Esophagus squamous epithelium (tissue), 5 donors: Measurements from ENCODE around the gene CLCNKA. TPM values are rescaled to one million over a fixed set of nuclear protein-coding genes. Genes with fewer than 3 reads are reported as not detected.
A peak's percentile ranks its signal among the peaks of the same experiment; 100 is the strongest.
"Not testable (repeated sequence)": the region's sequence is repeated elsewhere in the genome, so short reads cannot be mapped to it uniquely, and the experiment has no call there.

Experiments
- DNase-seq: peaks from one replicate; lab custom pipeline; 2025; lab: John Stamatoyannopoulos, UW
- H3K27ac ChIP-seq, 4 donors: fragments of 200-600 bp; sonication (generic); one replicate each; pipeline ENCODE4 v1.5.1; 2016 to 2019; ENCODE audit warnings: mild to moderate bottlenecking in 1 of 4
- H3K27me3 ChIP-seq, 4 donors: fragments of 200-600 bp; sonication (generic); 1 replicate in 3 of 4; 2 replicates in 1 of 4; pipeline versions ENCODE4 v1.5.1 to v1.6.0; 2017 to 2021; ENCODE audit warnings: antibody characterized with exemption in 1 of 4
- H3K36me3 ChIP-seq, 3 donors: fragments of 200-600 bp; sonication (generic); one replicate each; pipeline ENCODE4 v1.5.1; 2016 to 2019
- H3K4me1 ChIP-seq, 3 donors: fragments of 200-600 bp; sonication (generic); one replicate each; pipeline ENCODE4 v1.5.1; 2017 to 2019
- H3K4me3 ChIP-seq, 4 donors: fragments of 200-600 bp; sonication (generic); 1 replicate in 3 of 4; 2 replicates in 1 of 4; pipeline ENCODE4 v1.5.1; 2016 to 2019; ENCODE audit warnings: mild to moderate bottlenecking in 2 of 4, moderate library complexity in 1 of 4
- H3K9me3 ChIP-seq, 3 donors: fragments of 200-600 bp; sonication (generic); one replicate each; pipeline ENCODE4 v1.5.1; 2016 to 2019
- CTCF ChIP-seq, 6 experiments: fragments of 450-650 bp in 4 of 6; fragments of 200-600 bp in 2 of 6; sonication (generic) in 2 of 6; IDR thresholded peaks; one replicate each; pipeline ENCODE4 v1.5.1; 2016 to 2019; ENCODE audit warnings: antibody characterized with exemption in 6 of 6, mild to moderate bottlenecking in 4 of 6, moderate library complexity in 4 of 6
- POLR2A ChIP-seq, 4 donors: fragments of 450-650 bp; IDR thresholded peaks; one replicate each; pipeline ENCODE4 v1.6.1; 2017; ENCODE audit warnings: antibody characterized with exemption in 4 of 4, mild to moderate bottlenecking in 4 of 4, moderate library complexity in 3 of 4
- WGBS, 2 donors: methylation state at CpG; one replicate each; pipeline ENCODE4 v1.1.5; 2018; 5-methylcytosine and 5-hydroxymethylcytosine counted together
- intact Hi-C: fragments of 100-400 bp; cut with DNase I; formaldehyde crosslinking; loops from one replicate; pipeline ENCODE4 v1.15.0; 2022
- total RNA-seq, 4 donors: library from RNA; depleted of rRNA; stranded (reverse); fragments of >200 nt; gene quantifications; one replicate each; pipeline ENCODE4 v1.1.0, GENCODE V29; 2016
- donor health status: DM: yes; HTN: yes; CAD: no.

The CLCNKA gene
- total RNA-seq, 4 donors from 2014 or later = not detected

GRCh38 chr1:16053781-16054502 lies 32.1 kb downstream of the CLCNKA start:
- H3K4me3 ChIP-seq = no peak overlapping the region
- H3K27me3 ChIP-seq = peaks cover 0 to 3% (median 0%) of the 10 kb centered on the region in 4 donors
- no peaks in the 10 kb centered on the region for H3K9me3 ChIP-seq
- no peak overlapping the region for H3K27ac ChIP-seq
- TF ChIP-seq CTCF (IDR thresholded peaks at IDR 0.05) = no peak
- TF ChIP-seq POLR2A (IDR thresholded peaks at IDR 0.05) = no peak
- 74 to 86% methylated on average over 3 of the region's 8 CpGs for WGBS, 2 donors
- no peak for DNase-seq
- H3K36me3 ChIP-seq = no peaks in the 10 kb centered on the region
- intact Hi-C loops = loop anchor here (10.0 kb wide), 1 partner anchor 49 kb away; the partner anchor contains the start of gene SRARP
- peaks cover 2 to 12% (median 6%) of the 10 kb centered on the region in 3 donors for H3K4me1 ChIP-seq

- intact Hi-C loops = loop anchor here (10.0 kb wide), 1 partner anchor 50 kb away; the partner anchor contains the start of gene SRARP
- TF ChIP-seq POLR2A (IDR thresholded peaks at IDR 0.05) (no peak), CTCF (IDR thresholded peaks at IDR 0.05) (no peak)
These were observed 33.0 kb downstream of the CLCNKA start for GRCh38 chr1:16054598-16055540.

GRCh38 chr1:16055613-16056520 lies 34.0 kb downstream of the CLCNKA start:
- Histone ChIP-seq H3K4me1 (peaks cover 0 to 10% (median 5%) of the 10 kb centered on the region in 3 donors), H3K36me3 (no peaks in the 10 kb centered on the region), H3K9me3 (no peaks in the 10 kb centered on the region), H3K27me3 (no peaks in the 10 kb centered on the region), H3K4me3 (no peak overlapping the region), H3K27ac (no peak overlapping the region)
- intact Hi-C loops = loop anchor here (10.0 kb wide), 1 partner anchor 51 kb away; the partner anchor contains the start of gene SRARP
- WGBS, 2 donors = 44 to 51% methylated on average over 4 to 5 of the region's 18 CpGs
- TF ChIP-seq CTCF (IDR thresholded peaks at IDR 0.05) (peak; percentile 85 to 98 (median 94)), POLR2A (IDR thresholded peaks at IDR 0.05) (no peak)
- peak; percentile 28 for DNase-seq

More at GRCh38 chr1:16054598-16055540, 33.0 kb downstream of the CLCNKA start:
- Histone ChIP-seq H3K4me1 (peaks cover 0 to 10% (median 5%) of the 10 kb centered on the region in 3 donors), H3K36me3 (no peaks in the 10 kb centered on the region), H3K27ac (no peak overlapping the region), H3K4me3 (no peak overlapping the region), H3K27me3 (no peaks in the 10 kb centered on the region), H3K9me3 (no peaks in the 10 kb centered on the region)
- WGBS, 2 donors = 75 to 81% methylated on average over 2 to 6 of the region's 7 CpGs
- no peak for DNase-seq

GRCh38 chr1:16056521-16056912 lies 34.7 kb downstream of the CLCNKA start:
- WGBS, 2 donors = no CpG with 5 or more reads among the region's 4 CpGs
- peaks cover 0 to 16% (median 5%) of the 10 kb centered on the region in 3 donors for H3K4me1 ChIP-seq
- H3K4me3 ChIP-seq, H3K9me3 ChIP-seq, DNase-seq, H3K27ac ChIP-seq, H3K36me3 ChIP-seq, H3K27me3 ChIP-seq: not testable (repeated sequence)
- intact Hi-C loops = loop anchor here (10.0 kb wide), 1 partner anchor 52 kb away; the partner anchor contains the start of gene SRARP

GRCh38 chr1:16057314-16057915 lies 35.6 kb downstream of the CLCNKA start:
- not testable (repeated sequence) for H3K27ac ChIP-seq, H3K9me3 ChIP-seq, H3K36me3 ChIP-seq, H3K27me3 ChIP-seq, DNase-seq, H3K4me3 ChIP-seq
- WGBS, 2 donors = 53 to 71% methylated on average over 6 to 7 of the region's 7 CpGs
- intact Hi-C loops = loop anchor here (10.0 kb wide), 1 partner anchor 53 kb away; the partner anchor contains the start of gene SRARP
- peaks cover 0 to 16% (median 5%) of the 10 kb centered on the region in 3 donors for H3K4me1 ChIP-seq

- H3K27me3 ChIP-seq, H3K36me3 ChIP-seq, H3K27ac ChIP-seq, H3K9me3 ChIP-seq, H3K4me3 ChIP-seq, DNase-seq: not testable (repeated sequence)
- 100% methylated on average over 1 of the region's 20 CpGs; no CpG with 5 or more reads in 1 of the 2 donors for WGBS, 2 donors
- H3K4me1 ChIP-seq = peaks cover 0 to 16% (median 5%) of the 10 kb centered on the region in 3 donors
- intact Hi-C loops = loop anchor here (10.0 kb wide), 1 partner anchor 54 kb away; the partner anchor contains the start of gene SRARP
These were observed 36.7 kb downstream of the CLCNKA start for GRCh38 chr1:16058394-16059120.
